Endodermal cell (in vitro differentiated cells): ENCODE data around the gene SLC2A5. TPM values are rescaled to one million over a fixed set of nuclear protein-coding genes. Genes with fewer than 3 reads are reported as not detected.
"Not testable (repeated sequence)": the region's sequence is repeated elsewhere in the genome, so short reads cannot be mapped to it uniquely, and the experiment has no call there.

Source experiments
- DNase-seq: peaks from one replicate; pipeline ENCODE4 v3.0.0-alpha.2; 2017
- H3K27ac ChIP-seq: 2 replicates; pipeline ENCODE4 v1.5.1; 2013; ENCODE audit warnings: mild to moderate bottlenecking, low read depth, low read length, moderate library complexity
- H3K27me3 ChIP-seq: 2 replicates; pipeline ENCODE4 v1.6.1; 2013; ENCODE audit warnings: mild to moderate bottlenecking, low read length, moderate library complexity; ENCODE audit not compliant: insufficient read depth, control insufficient read depth, poor library complexity, severe bottlenecking
- H3K36me3 ChIP-seq: 2 replicates; pipeline ENCODE4 v1.7.0; 2013; ENCODE audit warnings: mild to moderate bottlenecking, low read length, moderate library complexity; ENCODE audit not compliant: control insufficient read depth, insufficient read depth
- H3K4me1 ChIP-seq: one replicate; pipeline ENCODE4 v1.7.0; 2013; ENCODE audit warnings: low read length; ENCODE audit not compliant: control insufficient read depth, insufficient read depth
- H3K4me3 ChIP-seq: 2 replicates; pipeline ENCODE4 v1.5.1; 2013; ENCODE audit warnings: mild to moderate bottlenecking, low read length, moderate library complexity
- H3K9ac ChIP-seq: 2 replicates; pipeline ENCODE4 v1.6.1; 2013; ENCODE audit warnings: mild to moderate bottlenecking, low read length, moderate library complexity; ENCODE audit not compliant: poor library complexity, severe bottlenecking; ENCODE audit errors: extremely low read depth
- H3K9me3 ChIP-seq: 2 replicates; pipeline ENCODE4 v1.6.1; 2013; ENCODE audit warnings: mild to moderate bottlenecking, low read length, moderate library complexity; ENCODE audit not compliant: control insufficient read depth
- H3K27ac Mint-ChIP-seq: 2 replicates; pipeline ENCODE4 v1.8.0; 2020; ENCODE audit warnings: mixed read lengths
- H3K27me3 Mint-ChIP-seq: 2 replicates; pipeline ENCODE4 v1.8.0; 2021; ENCODE audit warnings: mild to moderate bottlenecking, mixed read lengths; ENCODE audit not compliant: insufficient read depth
- H3K36me3 Mint-ChIP-seq: 2 replicates; pipeline ENCODE4 v1.8.0; 2020; ENCODE audit warnings: low read depth, mixed read lengths
- H3K4me1 Mint-ChIP-seq: 2 replicates; pipeline ENCODE4 v1.8.0; 2020; ENCODE audit warnings: mixed read lengths
- H3K4me3 Mint-ChIP-seq: 2 replicates; pipeline ENCODE4 v1.8.0; 2020; ENCODE audit warnings: mild to moderate bottlenecking, moderate library complexity, mixed read lengths
- H3K9me3 Mint-ChIP-seq: 2 replicates; pipeline ENCODE4 v1.8.0; 2020; ENCODE audit warnings: mild to moderate bottlenecking, mixed read lengths
- WGBS, 2 experiments: methylation state at CpG; one replicate each; pipeline versions ENCODE4 v1.1.5 to v1.1.7; 2013; ENCODE audit warnings: missing lambda C conversion rate in 2 of 2, mixed read lengths in 1 of 2; ENCODE audit not compliant: insufficient coverage in 1 of 2, insufficient read length in 1 of 2; 5-methylcytosine and 5-hydroxymethylcytosine counted together
- total RNA-seq, 2 donors: library from RNA; stranded (reverse); fragmentation: NEBNext Ultra II Directional in 1 of 2; extraction: Animal tissue kit (Norgen Biotek cat#: 25700) in 1 of 2; gene quantifications; 2 replicates in 1 of 2; 3 replicates in 1 of 2; pipeline ENCODE4 v1.2.1, GENCODE V29; 2021
- TF ChIP-seq, protein P1 (sequence below): fragments of 200-600 bp; sonication (generic); conservative IDR thresholded peaks from 2 replicates; pipeline ENCODE4 v1.5.0; 2021; ENCODE audit warnings: antibody characterized with exemption, mild to moderate bottlenecking

The SLC2A5 gene
- total RNA-seq, 2 donors from 2014 or later, result not detected

DNA sequence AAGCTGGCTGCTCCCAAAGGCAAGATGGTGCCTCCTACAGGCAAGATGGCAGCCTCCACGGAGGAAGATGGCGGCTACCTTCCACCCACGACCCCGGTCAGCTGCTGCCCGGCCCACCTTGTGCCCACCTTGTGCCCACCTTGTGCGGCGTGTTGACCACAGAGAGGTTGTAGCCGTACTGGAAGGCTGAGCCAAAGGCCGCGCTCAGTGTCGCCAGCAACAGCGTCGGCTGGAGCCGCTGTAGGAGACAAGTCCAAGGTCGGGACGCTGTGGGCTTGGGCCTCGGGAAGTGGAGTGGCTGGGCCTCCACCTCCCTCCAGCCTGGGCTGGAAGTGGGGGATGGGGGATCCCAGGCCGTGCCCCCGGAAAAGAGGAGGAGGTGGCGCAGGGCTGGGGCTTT is 44.6 kb downstream of the SLC2A5 start:
- Histone ChIP-seq H3K4me3 (no peak overlapping the region), H3K9ac (no peak overlapping the region), H3K36me3 (no peaks in the 10 kb centered on the region), H3K27ac (no peak overlapping the region), H3K9me3 (peaks cover 8% of the 10 kb centered on the region), H3K27me3 (no peaks in the 10 kb centered on the region), H3K4me1 (no peaks in the 10 kb centered on the region)
- TF ChIP-seq, protein P1, sequence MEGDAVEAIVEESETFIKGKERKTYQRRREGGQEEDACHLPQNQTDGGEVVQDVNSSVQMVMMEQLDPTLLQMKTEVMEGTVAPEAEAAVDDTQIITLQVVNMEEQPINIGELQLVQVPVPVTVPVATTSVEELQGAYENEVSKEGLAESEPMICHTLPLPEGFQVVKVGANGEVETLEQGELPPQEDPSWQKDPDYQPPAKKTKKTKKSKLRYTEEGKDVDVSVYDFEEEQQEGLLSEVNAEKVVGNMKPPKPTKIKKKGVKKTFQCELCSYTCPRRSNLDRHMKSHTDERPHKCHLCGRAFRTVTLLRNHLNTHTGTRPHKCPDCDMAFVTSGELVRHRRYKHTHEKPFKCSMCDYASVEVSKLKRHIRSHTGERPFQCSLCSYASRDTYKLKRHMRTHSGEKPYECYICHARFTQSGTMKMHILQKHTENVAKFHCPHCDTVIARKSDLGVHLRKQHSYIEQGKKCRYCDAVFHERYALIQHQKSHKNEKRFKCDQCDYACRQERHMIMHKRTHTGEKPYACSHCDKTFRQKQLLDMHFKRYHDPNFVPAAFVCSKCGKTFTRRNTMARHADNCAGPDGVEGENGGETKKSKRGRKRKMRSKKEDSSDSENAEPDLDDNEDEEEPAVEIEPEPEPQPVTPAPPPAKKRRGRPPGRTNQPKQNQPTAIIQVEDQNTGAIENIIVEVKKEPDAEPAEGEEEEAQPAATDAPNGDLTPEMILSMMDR, result no peak
- H3K4me1 Mint-ChIP-seq, result no peaks in the 10 kb centered on the region
- no peak for DNase-seq
- peaks cover 3% of the 10 kb centered on the region for H3K27me3 Mint-ChIP-seq
- no peaks in the 10 kb centered on the region for H3K36me3 Mint-ChIP-seq
- H3K9me3 Mint-ChIP-seq, result peaks cover 6% of the 10 kb centered on the region
- WGBS, 2 experiments, result 92 to 100% methylated on average over 10 to 20 of the region's 20 CpGs
- no peak overlapping the region for H3K4me3 Mint-ChIP-seq
- no peak overlapping the region for H3K27ac Mint-ChIP-seq

DNA sequence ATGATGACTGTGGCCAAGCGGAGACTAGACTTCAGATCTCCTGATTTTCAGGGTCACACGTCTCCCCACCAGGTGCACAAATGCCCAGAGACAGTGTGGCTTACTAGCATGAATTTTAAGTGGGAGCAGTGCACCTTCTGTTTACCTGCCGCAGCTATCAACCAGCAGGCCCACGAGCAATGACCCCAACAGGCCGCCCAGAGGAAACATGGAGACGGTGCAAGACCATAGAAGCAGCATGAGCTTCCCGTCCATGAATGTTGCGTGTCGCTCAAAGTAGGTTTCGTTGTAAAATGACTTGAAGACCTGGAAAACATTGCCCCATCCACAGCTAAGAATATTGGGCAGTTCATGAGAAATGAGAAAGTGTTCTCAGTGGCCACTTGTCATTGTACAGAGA is 46.7 kb downstream of the SLC2A5 start:
- Histone ChIP-seq H3K4me3 (no peak overlapping the region), H3K36me3 (no peaks in the 10 kb centered on the region), H3K27ac (no peak overlapping the region), H3K27me3 (no peaks in the 10 kb centered on the region), H3K4me1 (no peaks in the 10 kb centered on the region), H3K9me3 (no peaks in the 10 kb centered on the region), H3K9ac (no peak overlapping the region)
- DNase-seq, result no peak
- Mint-ChIP-seq H3K27me3 (no peaks in the 10 kb centered on the region), H3K9me3 (no peaks in the 10 kb centered on the region), H3K27ac (no peak overlapping the region), H3K4me1 (no peaks in the 10 kb centered on the region), H3K4me3 (no peak overlapping the region), H3K36me3 (no peaks in the 10 kb centered on the region)
- WGBS, 2 experiments, result 94 to 97% methylated on average over 10 of the region's 10 CpGs
- TF ChIP-seq, protein P1, result peak; percentile 43

DNA sequence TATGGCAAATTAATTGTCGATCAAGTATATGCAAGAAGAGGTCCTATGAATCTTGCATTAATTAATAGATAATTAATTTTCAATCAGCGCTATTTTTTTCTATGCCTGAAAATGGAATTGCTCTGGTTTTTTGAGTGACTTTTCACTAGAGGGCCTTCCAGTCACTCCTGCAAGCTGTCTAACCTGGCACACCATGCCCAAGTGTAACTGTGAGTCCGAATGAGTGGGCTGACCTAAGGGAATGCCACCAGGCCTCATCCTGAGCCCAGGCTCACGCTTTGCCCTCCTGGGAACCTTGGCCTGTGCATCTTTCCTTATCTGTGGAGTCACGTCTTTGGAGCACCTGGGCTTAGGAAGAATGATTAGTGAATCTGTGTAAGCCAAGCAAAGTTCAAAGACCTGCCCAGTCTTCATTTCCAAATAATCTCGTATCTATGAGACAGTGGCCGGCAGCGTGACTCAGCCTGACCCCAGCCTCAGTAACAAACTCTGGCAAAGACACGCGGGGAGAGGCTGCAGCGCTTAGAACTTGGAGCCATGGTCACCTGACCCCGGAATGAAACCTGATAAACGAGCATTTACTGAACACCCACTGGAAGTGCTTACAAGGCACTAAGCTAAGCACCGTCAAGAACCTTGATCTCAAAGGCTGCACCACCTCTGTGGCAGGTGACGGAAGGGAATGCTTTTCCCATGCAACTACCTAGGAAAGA is 47.3 kb downstream of the SLC2A5 start:
- H3K27ac ChIP-seq, H3K9me3 ChIP-seq, H3K9me3 Mint-ChIP-seq, H3K4me1 Mint-ChIP-seq, H3K9ac ChIP-seq, H3K4me3 Mint-ChIP-seq, H3K27ac Mint-ChIP-seq, DNase-seq, H3K36me3 Mint-ChIP-seq, H3K27me3 ChIP-seq, H3K4me3 ChIP-seq, H3K4me1 ChIP-seq, H3K27me3 Mint-ChIP-seq, H3K36me3 ChIP-seq: not testable (repeated sequence)
- 88 to 93% methylated on average over 2 to 10 of the region's 15 CpGs for WGBS, 2 experiments

DNA sequence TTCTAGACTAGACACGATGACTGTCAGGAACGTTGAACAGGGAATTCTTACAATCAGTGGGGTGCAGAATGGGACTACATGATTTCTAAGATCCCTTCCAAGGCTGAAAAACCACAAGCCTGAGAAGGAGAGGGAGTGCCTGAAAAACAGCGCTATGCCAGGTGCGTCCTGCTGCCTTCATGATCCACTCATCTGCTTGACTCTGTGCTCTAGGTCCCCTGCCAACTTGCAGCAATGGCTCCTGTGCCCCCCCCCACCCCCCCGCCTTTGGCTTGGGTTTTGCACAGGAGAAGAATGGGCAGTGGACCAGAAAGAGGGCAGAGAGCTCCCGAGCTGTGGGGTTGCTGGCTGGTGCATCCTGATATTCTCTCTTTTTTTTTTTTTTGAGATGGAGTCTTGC is 49.1 kb downstream of the SLC2A5 start:
- H3K4me3 Mint-ChIP-seq, result no peak overlapping the region
- H3K4me3 ChIP-seq, result no peak overlapping the region
- no peaks in the 10 kb centered on the region for H3K36me3 Mint-ChIP-seq
- no peaks in the 10 kb centered on the region for H3K27me3 ChIP-seq
- no peaks in the 10 kb centered on the region for H3K4me1 Mint-ChIP-seq
- no peaks in the 10 kb centered on the region for H3K27me3 Mint-ChIP-seq
- H3K9me3 Mint-ChIP-seq, result no peaks in the 10 kb centered on the region
- no peaks in the 10 kb centered on the region for H3K36me3 ChIP-seq
- no peak for DNase-seq
- 88 to 93% methylated on average over 2 to 5 of the region's 6 CpGs for WGBS, 2 experiments
- no peaks in the 10 kb centered on the region for H3K9me3 ChIP-seq
- TF ChIP-seq, protein P1, result no peak
- no peak overlapping the region for H3K27ac Mint-ChIP-seq
- H3K4me1 ChIP-seq, result no peaks in the 10 kb centered on the region
- no peak overlapping the region for H3K9ac ChIP-seq
- no peak overlapping the region for H3K27ac ChIP-seq
